ENCODE data around the gene TSPAN18.
A peak's percentile ranks its signal among the peaks of the same experiment; 100 is the strongest.

The TSPAN18 gene

GRCh38 chr11:44944181-44944852 is 217.6 kb downstream of the TSPAN18 start:
- Histone ChIP-seq H3K4me3 (ENCODE audit: low read depth in 1 of 2, low read length in 2 of 2) (no peak overlapping the region), H3K9me3 (ENCODE audit: control insufficient read depth in 1 of 2, low read length in 2 of 2) (no peaks in the 10 kb centered on the region), H3K27me3 (ENCODE audit: low read depth, low read length) (no peaks in the 10 kb centered on the region), H3K36me3 (ENCODE audit: control insufficient read depth in 1 of 2, insufficient read depth in 2 of 2, low read length in 2 of 2) (no peaks in the 10 kb centered on the region), H3K27ac (ENCODE audit: low read length) (no peak overlapping the region), H3K4me1 (ENCODE audit: control insufficient read depth in 1 of 2, insufficient read depth in 2 of 2, low read length in 2 of 2) (peaks cover 7 to 37% of the 10 kb centered on the region in 2 donors)

GRCh38 chr11:44944853-44945235 is 218.1 kb downstream of the TSPAN18 start:
- no peak overlapping the region for H3K4me3 ChIP-seq (ENCODE audit: low read depth in 1 of 2, low read length in 2 of 2)
- H3K27me3 ChIP-seq (ENCODE audit: low read depth, low read length) = no peaks in the 10 kb centered on the region
- peaks cover 6 to 41% of the 10 kb centered on the region in 2 donors for H3K4me1 ChIP-seq (ENCODE audit: control insufficient read depth in 1 of 2, insufficient read depth in 2 of 2, low read length in 2 of 2)
- no peaks in the 10 kb centered on the region for H3K36me3 ChIP-seq (ENCODE audit: control insufficient read depth in 1 of 2, insufficient read depth in 2 of 2, low read length in 2 of 2)
- no peak overlapping the region for H3K27ac ChIP-seq (ENCODE audit: low read length)
- no peaks in the 10 kb centered on the region for H3K9me3 ChIP-seq (ENCODE audit: control insufficient read depth in 1 of 2, low read length in 2 of 2)

GRCh38 chr11:44945666-44946065 is 218.9 kb downstream of the TSPAN18 start:
- Histone ChIP-seq H3K4me3 (ENCODE audit: low read depth in 1 of 2, low read length in 2 of 2) (no peak overlapping the region), H3K9me3 (ENCODE audit: control insufficient read depth in 1 of 2, low read length in 2 of 2) (no peaks in the 10 kb centered on the region), H3K4me1 (ENCODE audit: control insufficient read depth in 1 of 2, insufficient read depth in 2 of 2, low read length in 2 of 2) (peaks cover 6 to 35% of the 10 kb centered on the region in 2 donors), H3K36me3 (ENCODE audit: control insufficient read depth in 1 of 2, insufficient read depth in 2 of 2, low read length in 2 of 2) (no peaks in the 10 kb centered on the region), H3K27ac (ENCODE audit: low read length) (peak overlapping the region; percentile 4), H3K27me3 (ENCODE audit: low read depth, low read length) (no peaks in the 10 kb centered on the region)

- Histone ChIP-seq H3K4me1 (ENCODE audit: control insufficient read depth in 1 of 2, insufficient read depth in 2 of 2, low read length in 2 of 2) (peaks cover 6 to 29% of the 10 kb centered on the region in 2 donors), H3K27me3 (ENCODE audit: low read depth, low read length) (no peaks in the 10 kb centered on the region), H3K4me3 (ENCODE audit: low read depth in 1 of 2, low read length in 2 of 2) (no peak overlapping the region), H3K9me3 (ENCODE audit: control insufficient read depth in 1 of 2, low read length in 2 of 2) (no peaks in the 10 kb centered on the region), H3K36me3 (ENCODE audit: control insufficient read depth in 1 of 2, insufficient read depth in 2 of 2, low read length in 2 of 2) (no peaks in the 10 kb centered on the region), H3K27ac (ENCODE audit: low read length) (no peak overlapping the region)
Observed at GRCh38 chr11:44946263-44946662, 219.5 kb downstream of the TSPAN18 start.

- Histone ChIP-seq H3K9me3 (ENCODE audit: control insufficient read depth in 1 of 2, low read length in 2 of 2) (no peaks in the 10 kb centered on the region), H3K36me3 (ENCODE audit: control insufficient read depth in 1 of 2, insufficient read depth in 2 of 2, low read length in 2 of 2) (no peaks in the 10 kb centered on the region), H3K27ac (ENCODE audit: low read length) (no peak overlapping the region), H3K27me3 (ENCODE audit: low read depth, low read length) (no peaks in the 10 kb centered on the region), H3K4me3 (ENCODE audit: low read depth in 1 of 2, low read length in 2 of 2) (no peak overlapping the region), H3K4me1 (ENCODE audit: control insufficient read depth in 1 of 2, insufficient read depth in 2 of 2, low read length in 2 of 2) (peaks cover 6 to 24% of the 10 kb centered on the region in 2 donors)
Observed at GRCh38 chr11:44947114-44947513, 220.4 kb downstream of the TSPAN18 start.

GRCh38 chr11:44948155-44948554 is 221.4 kb downstream of the TSPAN18 start:
- Histone ChIP-seq H3K27me3 (ENCODE audit: low read depth, low read length) (no peaks in the 10 kb centered on the region), H3K36me3 (ENCODE audit: control insufficient read depth in 1 of 2, insufficient read depth in 2 of 2, low read length in 2 of 2) (no peaks in the 10 kb centered on the region)

GRCh38 chr11:44949160-44950030 is 222.6 kb downstream of the TSPAN18 start:
- peak overlapping the region; percentile 67 for H3K27ac ChIP-seq (ENCODE audit: low read length)
- H3K27me3 ChIP-seq (ENCODE audit: low read depth, low read length) = no peaks in the 10 kb centered on the region
- H3K9me3 ChIP-seq (ENCODE audit: control insufficient read depth in 1 of 2, low read length in 2 of 2) = no peaks in the 10 kb centered on the region
- H3K36me3 ChIP-seq (ENCODE audit: control insufficient read depth in 1 of 2, insufficient read depth in 2 of 2, low read length in 2 of 2) = no peaks in the 10 kb centered on the region
- peak overlapping the region; percentile 67 to 77 for H3K4me3 ChIP-seq (ENCODE audit: low read depth in 1 of 2, low read length in 2 of 2)
- H3K4me1 ChIP-seq (ENCODE audit: control insufficient read depth in 1 of 2, insufficient read depth in 2 of 2, low read length in 2 of 2) = peaks cover 0 to 18% of the 10 kb centered on the region in 2 donors

More at GRCh38 chr11:44948155-44948554, 221.4 kb downstream of the TSPAN18 start:
- H3K4me3 ChIP-seq (ENCODE audit: low read depth in 1 of 2, low read length in 2 of 2) = no peak overlapping the region
- H3K9me3 ChIP-seq (ENCODE audit: control insufficient read depth in 1 of 2, low read length in 2 of 2) = no peaks in the 10 kb centered on the region
- H3K27ac ChIP-seq (ENCODE audit: low read length) = no peak overlapping the region
- H3K4me1 ChIP-seq (ENCODE audit: control insufficient read depth in 1 of 2, insufficient read depth in 2 of 2, low read length in 2 of 2) = peaks cover 0 to 19% of the 10 kb centered on the region in 2 donors

GRCh38 chr11:44950031-44950624 is 223.4 kb downstream of the TSPAN18 start:
- no peaks in the 10 kb centered on the region for H3K36me3 ChIP-seq (ENCODE audit: control insufficient read depth in 1 of 2, insufficient read depth in 2 of 2, low read length in 2 of 2)
- no peaks in the 10 kb centered on the region for H3K27me3 ChIP-seq (ENCODE audit: low read depth, low read length)
- no peaks in the 10 kb centered on the region for H3K9me3 ChIP-seq (ENCODE audit: control insufficient read depth in 1 of 2, low read length in 2 of 2)
- peaks cover under 1 to 25% of the 10 kb centered on the region in 2 donors for H3K4me1 ChIP-seq (ENCODE audit: control insufficient read depth in 1 of 2, insufficient read depth in 2 of 2, low read length in 2 of 2)
- peak overlapping the region; percentile 67 for H3K27ac ChIP-seq (ENCODE audit: low read length)
- H3K4me3 ChIP-seq (ENCODE audit: low read depth in 1 of 2, low read length in 2 of 2) = peak overlapping the region; percentile 67 to 77

GRCh38 chr11:44950625-44951476 is 224.1 kb downstream of the TSPAN18 start, which contains the start of gene TP53I11:
TP53I11 (minus strand) TSS chr11:44950883; CDS start chr11:44938335, 12,548 bp downstream.
- Histone ChIP-seq H3K27me3 (ENCODE audit: low read depth, low read length) (no peaks in the 10 kb centered on the region), H3K9me3 (ENCODE audit: control insufficient read depth in 1 of 2, low read length in 2 of 2) (no peaks in the 10 kb centered on the region), H3K4me1 (ENCODE audit: control insufficient read depth in 1 of 2, insufficient read depth in 2 of 2, low read length in 2 of 2) (peaks cover 6 to 28% of the 10 kb centered on the region in 2 donors), H3K4me3 (ENCODE audit: low read depth in 1 of 2, low read length in 2 of 2) (peak within 1 kb of the TSS; percentile 67 to 77), H3K36me3 (ENCODE audit: control insufficient read depth in 1 of 2, insufficient read depth in 2 of 2, low read length in 2 of 2) (no peaks in the 10 kb centered on the region), H3K27ac (ENCODE audit: low read length) (peak within 1 kb of the TSS; percentile 67)

- Histone ChIP-seq H3K36me3 (ENCODE audit: control insufficient read depth in 1 of 2, insufficient read depth in 2 of 2, low read length in 2 of 2) (no peaks in the 10 kb centered on the region), H3K9me3 (ENCODE audit: control insufficient read depth in 1 of 2, low read length in 2 of 2) (no peaks in the 10 kb centered on the region), H3K4me1 (ENCODE audit: control insufficient read depth in 1 of 2, insufficient read depth in 2 of 2, low read length in 2 of 2) (peaks cover 6 to 31% of the 10 kb centered on the region in 2 donors), H3K27ac (ENCODE audit: low read length) (no peak overlapping the region), H3K27me3 (ENCODE audit: low read depth, low read length) (no peaks in the 10 kb centered on the region), H3K4me3 (ENCODE audit: low read depth in 1 of 2, low read length in 2 of 2) (no peak overlapping the region)
Observed at GRCh38 chr11:44952082-44952481, 225.3 kb downstream of the TSPAN18 start.
